NK-92 treated with Interleukin-12 subunit alpha and Interleukin-12 subunit beta, amount 100 ng/mL, for 24 hours (cell line): Measurements from ENCODE around the gene ST6GALNAC6.

Experiments
- DNase-seq: peaks from one replicate; lab custom pipeline; 2025; lab: John Stamatoyannopoulos, UW

ST6GALNAC6 gene

GRCh38 chr9:127899128-127899943 lies at the start of gene ST6GALNAC6:
Gene ST6GALNAC6, minus strand, starts transcription at chr9:127899603. Its CDS starts 1,622 bp downstream, at chr9:127897981.
- DNase-seq = peak; percentile 21

DNA sequence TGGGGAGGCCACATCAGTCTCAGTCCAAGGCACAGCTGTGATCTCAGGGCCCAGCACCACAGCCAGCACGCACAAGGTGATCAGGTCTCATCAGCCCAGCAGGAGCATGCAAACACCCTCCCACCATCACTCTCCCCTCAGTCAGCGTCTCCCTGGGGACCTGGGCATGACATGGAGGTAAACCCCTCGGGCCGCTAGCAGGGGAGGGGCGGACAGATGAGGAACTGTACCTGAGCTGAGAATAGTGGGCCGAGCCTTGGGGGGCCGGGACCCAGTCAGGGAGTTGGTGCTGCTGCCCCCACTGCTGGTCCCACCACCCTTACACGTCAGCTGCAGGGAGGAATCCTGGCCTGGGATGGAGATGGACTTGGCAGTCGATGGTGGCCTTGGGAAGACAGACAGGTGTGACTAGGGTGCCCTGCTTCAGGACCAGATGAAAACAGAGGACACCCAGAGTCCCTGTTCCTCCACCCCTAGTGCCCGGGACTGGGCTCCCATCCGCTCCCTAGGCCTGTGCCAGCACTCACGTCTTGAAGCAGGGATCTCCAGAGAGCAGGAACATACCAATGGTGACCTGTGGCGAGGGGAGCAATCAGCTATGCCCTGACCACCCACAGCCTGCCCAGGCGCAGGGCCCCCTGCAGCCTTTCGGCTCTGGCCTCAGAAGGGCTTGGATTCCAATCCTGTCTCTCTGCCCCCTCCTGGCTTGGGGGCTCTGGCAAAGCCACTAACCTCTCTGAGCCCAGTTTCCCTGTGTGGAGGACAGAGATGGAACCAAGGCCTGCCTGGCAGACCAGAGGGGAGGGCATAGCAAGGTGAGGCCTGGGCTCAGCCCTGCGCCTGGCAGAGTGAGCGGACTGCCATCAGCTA lies 48.7 kb upstream of the ST6GALNAC6 start:
- DNase-seq = no peak

DNA sequence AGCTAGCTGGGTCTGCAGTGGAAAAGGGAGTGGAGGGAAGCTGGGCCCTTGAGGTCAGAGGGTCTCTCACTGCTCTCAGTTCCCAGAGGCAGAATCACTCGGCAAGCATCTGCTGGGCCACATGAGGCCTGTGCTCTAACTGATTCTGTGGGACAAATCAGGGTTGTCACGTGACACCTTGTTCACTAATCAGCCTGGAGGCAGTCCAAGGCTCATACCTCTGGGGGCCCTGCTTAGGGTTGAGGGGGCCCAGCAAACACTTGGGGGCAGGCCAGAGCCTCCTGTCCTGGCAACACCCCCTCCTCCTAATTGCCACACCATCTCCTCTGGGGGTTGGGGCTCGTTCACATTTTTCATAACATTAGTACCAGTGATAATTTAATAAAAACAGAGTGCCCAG lies 47.3 kb upstream of the ST6GALNAC6 start:
- no peak for DNase-seq

DNA sequence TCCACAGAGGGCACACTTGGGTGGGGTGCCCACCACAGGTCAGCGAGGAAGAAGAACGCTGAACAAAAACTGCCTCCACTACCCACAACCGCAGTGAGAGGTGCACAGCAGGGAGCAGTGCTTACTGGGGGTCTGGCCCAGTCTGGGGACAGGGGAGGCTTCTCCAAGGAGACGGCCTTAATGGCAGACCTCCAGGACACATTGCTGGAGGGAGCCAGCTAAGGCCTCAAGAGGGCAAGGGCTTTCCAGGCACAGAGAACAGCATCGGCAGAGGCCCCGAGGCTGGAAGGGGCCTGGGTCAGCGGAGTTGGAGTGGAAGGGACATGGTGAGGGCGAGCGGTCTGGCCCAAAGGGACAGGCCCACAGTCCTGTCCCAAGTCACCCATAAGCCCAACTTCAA lies 46.5 kb upstream of the ST6GALNAC6 start:
- DNase-seq = no peak

- no peak for DNase-seq
Observed at GRCh38 chr9:127945338-127945737, 45.9 kb upstream of the ST6GALNAC6 start.

DNA sequence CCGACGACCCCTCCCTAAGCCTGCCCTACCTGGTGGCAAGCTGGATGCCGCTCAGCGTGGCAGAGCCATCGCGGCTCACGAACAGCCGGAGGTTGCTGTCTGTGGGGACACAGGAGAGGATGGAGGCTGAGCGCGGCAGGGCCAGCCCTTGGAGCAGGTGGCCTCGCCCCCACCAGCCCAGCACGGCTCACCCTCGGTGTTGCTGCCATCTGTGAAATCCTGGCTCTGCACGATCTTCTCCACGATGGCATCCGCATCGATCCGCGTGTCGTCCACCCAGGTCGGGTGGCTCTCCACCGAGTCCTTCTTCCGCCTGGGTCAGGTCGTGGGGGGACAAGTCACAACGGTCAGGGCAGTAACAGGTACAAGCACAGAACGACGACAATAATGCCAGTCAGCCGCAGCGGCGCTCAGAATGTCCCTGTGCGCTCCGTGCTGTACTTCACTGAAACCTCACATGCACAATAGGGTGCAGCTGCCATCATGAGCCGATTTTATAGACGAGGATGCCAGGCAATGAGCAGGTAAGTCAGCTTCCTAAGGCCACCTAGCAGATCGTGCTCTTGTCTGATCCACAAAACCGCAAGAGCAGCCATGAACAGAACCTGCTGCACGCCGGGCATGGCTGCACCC lies 45.3 kb upstream of the ST6GALNAC6 start:
- no peak for DNase-seq

- peak; percentile 31 for DNase-seq
Observed at GRCh38 chr9:127943731-127944144, 44.3 kb upstream of the ST6GALNAC6 start.

GRCh38 chr9:127943011-127943662 lies 43.7 kb upstream of the ST6GALNAC6 start:
- no peak for DNase-seq

DNA sequence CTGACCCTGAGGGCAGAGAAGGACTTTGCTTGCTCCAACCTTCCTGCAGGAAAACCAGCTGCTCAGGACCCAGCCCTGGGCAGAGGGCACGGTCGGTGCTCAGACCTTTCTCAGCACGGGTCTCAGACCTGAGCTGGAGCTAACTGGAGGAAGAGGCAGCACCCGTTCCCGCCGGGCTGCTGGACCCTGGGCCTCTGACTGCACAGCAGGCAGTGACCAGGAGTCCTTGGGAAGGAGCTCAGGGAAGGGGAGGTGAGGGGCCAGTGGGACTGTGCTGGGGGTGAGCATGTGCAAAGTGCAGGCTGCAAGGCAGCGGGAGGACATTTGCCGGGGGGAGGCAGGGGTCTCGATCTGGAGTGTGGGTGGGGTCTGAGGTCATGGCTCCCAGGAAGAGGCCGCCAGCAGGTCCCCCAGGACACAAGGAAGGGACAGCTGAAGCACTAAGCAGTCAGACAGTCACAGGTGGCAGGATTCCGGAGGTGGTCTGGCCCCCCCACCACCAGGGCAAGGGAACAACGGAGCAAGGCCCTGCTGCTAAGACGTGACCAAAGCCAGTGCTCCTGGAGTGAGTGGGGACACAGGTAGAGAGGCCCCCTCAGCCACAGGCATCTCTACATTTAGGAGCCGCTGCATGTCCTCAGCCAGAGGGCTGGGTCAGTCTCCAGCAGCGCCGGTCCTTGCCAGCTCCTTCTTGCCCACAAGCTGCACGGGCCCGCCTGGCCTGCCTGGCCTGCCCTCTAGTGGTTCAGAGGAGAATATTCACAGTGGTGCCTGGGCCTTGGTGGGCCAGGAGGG lies 43.0 kb upstream of the ST6GALNAC6 start:
- peak; percentile 37 for DNase-seq

GRCh38 chr9:127941961-127942215 lies 42.5 kb upstream of the ST6GALNAC6 start:
- DNase-seq = no peak

- DNase-seq = no peak
Observed at GRCh38 chr9:127941062-127941960, 41.9 kb upstream of the ST6GALNAC6 start.

DNA sequence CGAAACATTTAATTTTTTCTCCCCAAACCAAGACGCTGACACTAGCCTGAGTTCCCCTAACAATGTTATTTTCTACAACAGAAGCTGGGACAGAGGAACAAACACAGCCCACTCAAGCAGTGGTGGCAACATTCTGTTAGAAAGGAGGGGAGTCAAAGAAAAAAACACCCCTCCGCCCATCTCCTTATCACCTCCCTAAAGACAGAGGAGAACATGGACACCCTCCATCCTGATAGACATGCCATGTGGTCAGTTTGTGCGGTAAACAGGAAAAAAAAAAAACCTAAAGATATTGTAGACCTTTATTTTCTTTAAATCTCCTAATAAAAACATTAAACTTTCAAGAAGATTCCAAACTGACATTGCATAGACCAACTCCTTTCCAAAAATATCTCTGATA lies 41.2 kb upstream of the ST6GALNAC6 start:
- DNase-seq = no peak

DNA sequence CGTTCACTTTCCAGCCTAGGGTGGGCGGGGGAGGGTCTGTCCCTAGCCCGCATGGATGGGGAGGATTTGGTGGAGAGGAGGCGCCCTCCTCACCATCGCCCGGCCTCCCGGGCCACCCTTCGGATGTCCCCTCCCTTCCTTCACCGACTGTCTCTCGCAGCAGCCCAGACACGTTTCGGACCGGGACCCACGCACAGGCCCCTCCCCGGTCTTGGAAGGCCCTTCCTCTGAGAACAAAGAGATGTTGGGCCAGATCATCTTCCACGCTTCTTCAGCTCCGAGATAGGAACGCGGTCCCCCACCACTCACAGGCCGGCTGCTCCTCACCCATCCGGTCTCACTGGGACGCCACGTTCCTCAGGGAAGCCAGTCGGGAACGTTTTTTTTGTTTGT lies 38.9 kb upstream of the ST6GALNAC6 start:
- no peak for DNase-seq

- peak; percentile 68 for DNase-seq
Observed at GRCh38 chr9:127937388-127938297, 38.2 kb upstream of the ST6GALNAC6 start, which contains the start of gene DPM2. Gene DPM2, minus strand, starts transcription at chr9:127937854. Its CDS starts 34 bp downstream, at chr9:127937820.

- DNase-seq = no peak
Observed at GRCh38 chr9:127937056-127937387, 37.6 kb upstream of the ST6GALNAC6 start.

- DNase-seq = no peak
Observed at GRCh38 chr9:127936347-127936852, 37.0 kb upstream of the ST6GALNAC6 start.

GRCh38 chr9:127935765-127936221 lies 36.4 kb upstream of the ST6GALNAC6 start:
- DNase-seq = no peak

- no peak for DNase-seq
Observed at GRCh38 chr9:127934986-127935385, 35.6 kb upstream of the ST6GALNAC6 start.

GRCh38 chr9:127934248-127934647 lies 34.8 kb upstream of the ST6GALNAC6 start:
- no peak for DNase-seq
